HG03108 (cell line): ENCODE data around the gene AMDHD2.
"Not testable (repeated sequence)": the region's sequence is repeated elsewhere in the genome, so short reads cannot be mapped to it uniquely, and the experiment has no call there.

ENCODE experiments used
- ATAC-seq: cut with Tn5 transposase; IDR thresholded peaks from one replicate; pipeline ENCODE4 v1.9.1; 2021; ENCODE audit warnings: moderate library complexity; ENCODE audit not compliant: unreplicated experiment

AMDHD2 gene

GRCh38 chr16:2567506-2567905 lies 47.3 kb downstream of the AMDHD2 start:
- not testable (repeated sequence) for ATAC-seq

- ATAC-seq, result not testable (repeated sequence)
These were observed 48.4 kb downstream of the AMDHD2 start for GRCh38 chr16:2568573-2568972.

- not testable (repeated sequence) for ATAC-seq
These were observed 52.5 kb downstream of the AMDHD2 start for GRCh38 chr16:2572704-2573103.

- ATAC-seq, result not testable (repeated sequence)
These were observed 55.7 kb downstream of the AMDHD2 start for GRCh38 chr16:2575839-2576238.

GRCh38 chr16:2577044-2577443 lies 56.9 kb downstream of the AMDHD2 start:
- not testable (repeated sequence) for ATAC-seq

- not testable (repeated sequence) for ATAC-seq
These were observed 58.7 kb downstream of the AMDHD2 start for GRCh38 chr16:2578905-2579304.

GRCh38 chr16:2580143-2580542 lies 60.0 kb downstream of the AMDHD2 start:
- ATAC-seq, result not testable (repeated sequence)

- ATAC-seq, result not testable (repeated sequence)
These were observed 60.6 kb downstream of the AMDHD2 start for GRCh38 chr16:2580818-2581217.
